HepG2 (cell line): ENCODE results near the gene PKP3. TPM values are rescaled to one million over a fixed set of nuclear protein-coding genes. Genes with fewer than 3 reads are reported as not detected.

ENCODE experiments used
- ATAC-seq: fragments of 200-7000 bp; cut with Tn5 transposase; 3 replicates; pipeline ENCODE4 v1.9.1; 2020; ENCODE audit warnings: mild to moderate bottlenecking, moderate library complexity
- BruUV-seq: library from RNA; stranded (reverse); fragments of 400-500 nt; replicated peaks from 2 replicates; lab custom pipeline; 2021; lab: Mats Ljungman, UMichigan
- CTCF ChIA-PET: fragments of 300-600 bp; formaldehyde crosslinking; extraction: SDS; loops from one replicate; lab custom pipeline; 2021; ENCODE audit warnings: low total read pairs, inconsistent platforms, low intra/inter-chr PET ratio; lab: Yijun Ruan, JAX
- POLR2A ChIA-PET: fragments of 350-600 bp; sonication (Branson Sonifier 250); formaldehyde crosslinking; loops from one replicate; lab custom pipeline; 2020; ENCODE audit warnings: antibody characterized with exemption, inconsistent platforms; lab: Yijun Ruan, JAX
- DNase-seq: peaks from one replicate; pipeline ENCODE4 v3.0.0-alpha.2; 2015; ENCODE audit warnings: low spot score
- FAIRE-seq: peaks from 3 replicates; lab custom pipeline; 2011; peaks lifted over from hg19 to GRCh38; lab: Jason Lieb, UNC
- H2AFZ ChIP-seq: one replicate; pipeline ENCODE4 v1.6.1; 2011; ENCODE audit warnings: low read length, inconsistent platforms
- H3K27ac ChIP-seq: fragments of 300-600 bp; 3 replicates; pipeline ENCODE4 v1.8.0; 2011; ENCODE audit warnings: mixed run types, mild to moderate bottlenecking, mixed read lengths, low read length, inconsistent platforms; ENCODE audit not compliant: insufficient read depth; ENCODE audit errors: extremely low read length
- H3K27me3 ChIP-seq, 2 experiments: fragments of 200-600 bp in 1 of 2; 2 replicates in 1 of 2; 3 replicates in 1 of 2; pipeline versions ENCODE4 v1.6.0 to v1.8.0; 2011; ENCODE audit warnings: low read length in 2 of 2, mild to moderate bottlenecking in 2 of 2, moderate library complexity in 2 of 2, inconsistent platforms in 1 of 2; ENCODE audit not compliant: insufficient read depth in 2 of 2, control insufficient read depth in 1 of 2
- H3K36me3 ChIP-seq, 2 experiments: fragments of 200-600 bp in 1 of 2; replicated peaks in 1 of 2; 2 replicates in 1 of 2; 3 replicates in 1 of 2; pipeline versions ENCODE4 v1.5.1 to v1.8.0; 2011; ENCODE audit warnings: low read length in 2 of 2, inconsistent platforms in 1 of 2; ENCODE audit not compliant: insufficient read depth in 2 of 2, control insufficient read depth in 1 of 2
- H3K4me1 ChIP-seq: 2 replicates; pipeline ENCODE4 v1.5.1; 2012; ENCODE audit warnings: low read length, inconsistent platforms; ENCODE audit not compliant: insufficient read depth
- H3K4me2 ChIP-seq: 2 replicates; pipeline ENCODE4 v1.6.0; 2011; ENCODE audit warnings: low read depth, low read length, inconsistent platforms
- H3K4me3 ChIP-seq, 3 experiments: fragments of 200-600 bp in 1 of 3; sonication (generic), shearing (Covaris generic) in 1 of 3; replicated peaks in 1 of 3; 2 replicates each; pipeline ENCODE4 v1.5.1; 2011 to 2016; ENCODE audit warnings: low read length in 3 of 3, inconsistent platforms in 2 of 3, low read depth in 2 of 3, mild to moderate bottlenecking in 2 of 3, control low read depth in 1 of 3, mixed read lengths in 1 of 3; ENCODE audit not compliant: insufficient read depth in 1 of 3
- H3K79me2 ChIP-seq: one replicate; pipeline ENCODE4 v1.6.1; 2011; ENCODE audit warnings: low read length, inconsistent platforms; ENCODE audit not compliant: insufficient read depth
- H3K9ac ChIP-seq: 2 replicates; pipeline ENCODE4 v1.6.0; 2011; ENCODE audit warnings: mild to moderate bottlenecking, low read depth, low read length, inconsistent platforms; ENCODE audit not compliant: insufficient read depth
- H3K9me3 ChIP-seq: 2 replicates; pipeline ENCODE4 v1.5.1; 2012; ENCODE audit warnings: mild to moderate bottlenecking, low read length
- H4K20me1 ChIP-seq: 2 replicates; pipeline ENCODE4 v1.6.0; 2011; ENCODE audit warnings: inconsistent platforms, mild to moderate bottlenecking, low read length, moderate library complexity; ENCODE audit not compliant: insufficient read depth
- ATF6 ChIP-seq: sonication (generic); formaldehyde crosslinking; conservative IDR thresholded peaks from 2 replicates; pipeline ENCODE4 v1.4.0; 2020; ENCODE audit warnings: missing genetic modification reagents
- FOXP4 ChIP-seq: sonication (generic); formaldehyde crosslinking; IDR thresholded peaks from 2 replicates; pipeline ENCODE4 v1.4.0; 2020; ENCODE audit warnings: missing genetic modification reagents
- HNF4G ChIP-seq, 2 experiments: sonication (generic) in 1 of 2; formaldehyde crosslinking in 1 of 2; IDR thresholded peaks; 2 replicates each; pipeline versions ENCODE4 v1.4.0 to v1.6.1; 2011 to 2020; ENCODE audit warnings: borderline replicate concordance in 2 of 2, low read depth in 2 of 2, mild to moderate bottlenecking in 2 of 2, low read length in 1 of 2, missing genetic modification reagents in 1 of 2, moderate library complexity in 1 of 2
- KLF16 ChIP-seq, 2 experiments: sonication (generic) in 1 of 2; formaldehyde crosslinking in 1 of 2; IDR thresholded peaks; 2 replicates each; pipeline versions ENCODE4 v1.6.1 to v1.8.0; 2016 to 2023; ENCODE audit warnings: missing genetic modification reagents in 2 of 2, missing compliant biosample characterization in 1 of 2
- KLF6 ChIP-seq: IDR thresholded peaks from 2 replicates; pipeline ENCODE4 v1.8.0; 2016; ENCODE audit warnings: missing biosample characterization, missing genetic modification reagents
- MBD4 ChIP-seq: IDR thresholded peaks from 2 replicates; pipeline ENCODE4 v1.6.1; 2012; ENCODE audit warnings: low read length, inconsistent platforms, borderline replicate concordance
- REXO4 ChIP-seq: sonication (generic); formaldehyde crosslinking; IDR thresholded peaks from 2 replicates; pipeline ENCODE4 v1.8.0; 2022; ENCODE audit warnings: missing genetic modification reagents, mild to moderate bottlenecking, borderline replicate concordance
- SRSF1 ChIP-seq: fragments of 200-400 bp; formaldehyde crosslinking; optimal IDR thresholded peaks from 2 replicates; pipeline ENCODE3; 2017; ENCODE audit warnings: mild to moderate bottlenecking, low read depth, low read length, moderate library complexity
- TBX3 ChIP-seq: fragments of 450-650 bp; IDR thresholded peaks from 2 replicates; pipeline ENCODE4 v1.6.1; 2017; ENCODE audit warnings: antibody characterized with exemption, mild to moderate bottlenecking, inconsistent platforms, borderline replicate concordance
- U2AF2 ChIP-seq: fragments of 200-400 bp; formaldehyde crosslinking; IDR thresholded peaks from 2 replicates; pipeline ENCODE4 v1.6.1; 2017; ENCODE audit warnings: low read depth, mild to moderate bottlenecking, low read length
- ZNF354B ChIP-seq: sonication (generic); formaldehyde crosslinking; IDR thresholded peaks from 2 replicates; pipeline ENCODE4 v1.8.0; 2022; ENCODE audit warnings: mild to moderate bottlenecking, missing genetic modification reagents
- ZNF513 ChIP-seq: sonication (generic); formaldehyde crosslinking; conservative IDR thresholded peaks from 2 replicates; pipeline ENCODE4 v1.5.0; 2020; ENCODE audit warnings: missing genetic modification reagents
- ZNF691 ChIP-seq: sonication (generic); formaldehyde crosslinking; IDR thresholded peaks from 2 replicates; pipeline ENCODE4 v1.4.0; 2020; ENCODE audit warnings: missing genetic modification reagents, low read depth, mild to moderate bottlenecking, borderline replicate concordance
- ZNF772 ChIP-seq: sonication (generic); formaldehyde crosslinking; IDR thresholded peaks from 2 replicates; pipeline ENCODE4 v1.5.0; 2020; ENCODE audit warnings: mild to moderate bottlenecking, missing genetic modification reagents
- whole genome bisulfite sequencing: methylation state at CpG from one replicate; pipeline ENCODE4 v1.1.6; 2017; ENCODE audit warnings: low lambda C conversion rate; 5-methylcytosine and 5-hydroxymethylcytosine counted together
- in situ Hi-C: cut with HindIII; loops from 2 replicates; pipeline ENCODE4 v1.10.0; 2017; ENCODE audit warnings: low pct_unique_long_range_greater_than_20kb; ENCODE audit not compliant: extremely low pct_ligation_motif_present
- intact Hi-C: fragments of 100-400 bp; cut with micrococcal nuclease; formaldehyde crosslinking; loops from one replicate; pipeline ENCODE4 v1.10.0; 2022; ENCODE audit not compliant: unreplicated experiment
- polyA plus RNA-seq, 8 experiments: library from polyadenylated mRNA; depleted of rRNA in 3 of 8; stranded (reverse) in 7 of 8; unstranded in 1 of 8; fragments of >200 nt; fragmentation: Illumina TruSeq in 4 of 8; extraction: Trizol in 4 of 8; gene quantifications; 2 replicates each; pipeline versions ENCODE4 v1.2.1 to v1.2.3, GENCODE V29; 2011 to 2016; ENCODE audit warnings: low read depth in 4 of 8, missing spikeins in 1 of 8, mixed read lengths in 1 of 8; ENCODE audit not compliant: insufficient read depth in 1 of 8
- total RNA-seq, 5 experiments: library from RNA; depleted of rRNA; stranded (reverse); fragments of >200 nt; fragmentation: Illumina TruSeq; extraction: Trizol; gene quantifications; 2 replicates each; pipeline ENCODE4 v1.2.3, GENCODE V29; 2016; ENCODE audit warnings: low read depth in 1 of 5

The PKP3 gene
- total and polyA plus RNA-seq, 2 of the 13 experiments (the other 11 are each of a cell fraction or from before 2014, with no cell fraction given), result 18.0 to 28.7 TPM

GRCh38 chr11:452203-452744 is 58.3 kb downstream of the PKP3 start:
- H3K27ac ChIP-seq, result no peak overlapping the region
- ChIA-PET POLR2A (interaction anchor here (1.7 kb wide), 1 partner anchor 17 kb away, joined by 5 read pairs; no protein-coding TSS in a partner anchor), CTCF (no interaction called here)
- ATAC-seq (no peak), FAIRE-seq (no peak), DNase-seq (no peak)
- H3K9me3 ChIP-seq, result no peaks in the 10 kb centered on the region
- peak overlapping the region; percentile 89; the same call in 1 of the 2 replicates for H3K9ac ChIP-seq
- no peak overlapping the region for H3K4me3 ChIP-seq
- peaks cover 33% of the 10 kb centered on the region for H3K4me1 ChIP-seq
- intact Hi-C loops (no loop called here), in situ Hi-C loops (no loop called here)
- peak overlapping the region; percentile 87 for H3K4me2 ChIP-seq
- TF ChIP-seq KLF16 (CRISPR knock-in tag; IDR thresholded peaks at IDR 0.05), result no peak
- TF ChIP-seq REXO4 (CRISPR knock-in tag), result no peak
- no peak for TF ChIP-seq ZNF691
- no peak for TF ChIP-seq KLF6
- no peak for TF ChIP-seq ZNF772 (CRISPR knock-in tag)
- TF ChIP-seq HNF4G (IDR thresholded peaks at IDR 0.05; ENCODE audit: borderline replicate concordance, low read depth, low read length), result no peak
- no peak for TF ChIP-seq HNF4G (CRISPR knock-in tag; IDR thresholded peaks at IDR 0.05; ENCODE audit: borderline replicate concordance, low read depth)
- TF ChIP-seq MBD4, result no peak
- TF ChIP-seq FOXP4 (CRISPR knock-in tag), result no peak
- TF ChIP-seq U2AF2, result no peak
- TF ChIP-seq SRSF1, result no peak
- TF ChIP-seq ZNF354B (CRISPR knock-in tag), result no peak
- no peak for TF ChIP-seq TBX3
- no peak for TF ChIP-seq ZNF513 (CRISPR knock-in tag)
- TF ChIP-seq ATF6, result no peak
- no peaks in the 10 kb centered on the region; a peak in 1 of 5 replicates for H3K27me3 ChIP-seq
- H3K79me2 ChIP-seq, result peaks cover 50% of the 10 kb centered on the region
- H3K36me3 ChIP-seq, result peaks cover 9 to 30% of the 10 kb centered on the region in 2 experiments
- no peak overlapping the region for H2AFZ ChIP-seq
- H4K20me1 ChIP-seq, result no peaks in the 10 kb centered on the region
- WGBS, result 97% methylated on average over 6 of the region's 12 CpGs
- no TSS peak for BruUV-seq
